ENCODE measurements around the gene HOXB3.

- TF ChIP-seq CTCF (IDR thresholded peaks at IDR 0.05) (no peak), POLR2AphosphoS5 (IDR thresholded peaks at IDR 0.05) (no peak)
Observed at GRCh38 chr17:48579471-48579759, 10.6 kb downstream of the HOXB3 start.

All from transverse colon (tissue), 4 donors.